Lower leg skin (tissue), 3 donors: ENCODE data around the gene ATG5.

Source experiments
- POLR2A ChIP-seq, 2 donors: fragments of 450-650 bp; IDR thresholded peaks; one replicate each; pipeline ENCODE4 v1.6.1; 2016 to 2017; ENCODE audit warnings: antibody characterized with exemption in 2 of 2, mild to moderate bottlenecking in 1 of 2, moderate library complexity in 1 of 2
- TF ChIP-seq, protein P1 (sequence below), 3 donors: fragments of 450-650 bp; IDR thresholded peaks; one replicate each; pipeline ENCODE4 v1.5.1; 2016; ENCODE audit warnings: antibody characterized with exemption in 3 of 3, mild to moderate bottlenecking in 3 of 3, moderate library complexity in 2 of 3

GRCh38 chr6:106223300-106223930 lies 102.1 kb downstream of the ATG5 start:
- TF ChIP-seq, protein P1, sequence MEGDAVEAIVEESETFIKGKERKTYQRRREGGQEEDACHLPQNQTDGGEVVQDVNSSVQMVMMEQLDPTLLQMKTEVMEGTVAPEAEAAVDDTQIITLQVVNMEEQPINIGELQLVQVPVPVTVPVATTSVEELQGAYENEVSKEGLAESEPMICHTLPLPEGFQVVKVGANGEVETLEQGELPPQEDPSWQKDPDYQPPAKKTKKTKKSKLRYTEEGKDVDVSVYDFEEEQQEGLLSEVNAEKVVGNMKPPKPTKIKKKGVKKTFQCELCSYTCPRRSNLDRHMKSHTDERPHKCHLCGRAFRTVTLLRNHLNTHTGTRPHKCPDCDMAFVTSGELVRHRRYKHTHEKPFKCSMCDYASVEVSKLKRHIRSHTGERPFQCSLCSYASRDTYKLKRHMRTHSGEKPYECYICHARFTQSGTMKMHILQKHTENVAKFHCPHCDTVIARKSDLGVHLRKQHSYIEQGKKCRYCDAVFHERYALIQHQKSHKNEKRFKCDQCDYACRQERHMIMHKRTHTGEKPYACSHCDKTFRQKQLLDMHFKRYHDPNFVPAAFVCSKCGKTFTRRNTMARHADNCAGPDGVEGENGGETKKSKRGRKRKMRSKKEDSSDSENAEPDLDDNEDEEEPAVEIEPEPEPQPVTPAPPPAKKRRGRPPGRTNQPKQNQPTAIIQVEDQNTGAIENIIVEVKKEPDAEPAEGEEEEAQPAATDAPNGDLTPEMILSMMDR (IDR thresholded peaks at IDR 0.05): peak in 1 of 3 donors; percentile 20
- TF ChIP-seq POLR2A (IDR thresholded peaks at IDR 0.05): no peak
